Sigmoid colon (tissue), 7 donors: ENCODE results near the gene CHCHD5. TPM values are rescaled to one million over a fixed set of nuclear protein-coding genes. Genes with fewer than 3 reads are reported as not detected.
A peak's percentile ranks its signal among the peaks of the same experiment; 100 is the strongest.
"Not testable (repeated sequence)": the region's sequence is repeated elsewhere in the genome, so short reads cannot be mapped to it uniquely, and the experiment has no call there.

Experiments
- DNase-seq: peaks from one replicate; pipeline ENCODE4 v3.0.0-alpha.2; 2019
- H3K27ac ChIP-seq, 4 donors: fragments of 200-600 bp; sonication (generic); one replicate each; pipeline ENCODE4 v1.5.1; 2016 to 2019; ENCODE audit warnings: mild to moderate bottlenecking in 1 of 4
- H3K27me3 ChIP-seq, 3 donors: fragments of 200-600 bp; sonication (generic); one replicate each; pipeline ENCODE4 v1.5.1; 2019; ENCODE audit warnings: mild to moderate bottlenecking in 1 of 3
- H3K36me3 ChIP-seq, 4 donors: fragments of 200-600 bp; sonication (generic); one replicate each; pipeline ENCODE4 v1.5.1; 2016 to 2019
- H3K4me1 ChIP-seq, 4 donors: fragments of 200-600 bp; sonication (generic); one replicate each; pipeline ENCODE4 v1.5.1; 2017 to 2019
- H3K4me3 ChIP-seq, 4 donors: fragments of 200-600 bp; sonication (generic); one replicate each; pipeline ENCODE4 v1.5.1; 2017 to 2019; ENCODE audit warnings: mild to moderate bottlenecking in 2 of 4, moderate library complexity in 1 of 4
- H3K9me3 ChIP-seq, 4 donors: fragments of 200-600 bp in 3 of 4; sonication (generic) in 3 of 4; one replicate each; pipeline versions ENCODE4 v1.5.1 to v1.6.1; 2013 to 2019
- EP300 ChIP-seq, 4 donors: sonication (generic); formaldehyde crosslinking; IDR thresholded peaks; one replicate each; pipeline ENCODE4 v1.6.1; 2017; ENCODE audit warnings: antibody characterized with exemption in 4 of 4
- POLR2A ChIP-seq, 2 donors: fragments of 450-650 bp; IDR thresholded peaks; one replicate each; pipeline ENCODE4 v1.6.1; 2016; ENCODE audit warnings: antibody characterized with exemption in 2 of 2, mild to moderate bottlenecking in 2 of 2, moderate library complexity in 2 of 2
- POLR2AphosphoS5 ChIP-seq, 4 donors: sonication (generic); formaldehyde crosslinking; IDR thresholded peaks; one replicate each; pipeline ENCODE4 v1.6.1; 2017; ENCODE audit warnings: antibody characterized with exemption in 4 of 4
- WGBS, 2 donors: extraction: QIAGEN DNeasy Blood & Tissue Kit; methylation state at CpG; one replicate each; pipeline ENCODE4 v1.1.7; 2013; 5-methylcytosine and 5-hydroxymethylcytosine counted together
- intact Hi-C: fragments of 100-400 bp; cut with DNase I; formaldehyde crosslinking; loops from one replicate; pipeline ENCODE4 v1.15.1; 2023
- polyA plus RNA-seq, 3 donors: library from polyadenylated mRNA; stranded (reverse); fragments of 200-250 nt; gene quantifications; one replicate each; pipeline ENCODE4 v1.2.3, GENCODE V29; 2013
- total RNA-seq, 4 donors: library from RNA; depleted of rRNA; stranded (reverse); fragments of >200 nt; gene quantifications; one replicate each; pipeline ENCODE4 v1.1.0, GENCODE V29; 2016
- TF ChIP-seq, protein P1 (sequence below), 4 experiments: fragments of 450-650 bp in 3 of 4; fragments of 200-600 bp in 1 of 4; IDR thresholded peaks; one replicate each; pipeline ENCODE4 v1.5.1; 2016 to 2019; ENCODE audit warnings: antibody characterized with exemption in 4 of 4, mild to moderate bottlenecking in 3 of 4, moderate library complexity in 2 of 4
- donor health status: healthy with polysubstance abuse.
- donor health status: Bipolar disorder and iron deficiency.
- donor health status: healthy.

Gene CHCHD5
- total RNA-seq (10 to 100 TPM; 13.8 to 36.4 (median 25.3) TPM), polyA plus RNA-seq (10 to 100 TPM; 41.8 to 62.5 (median 43.0) TPM)

GRCh38 chr2:112584134-112584890 lies at the start of gene CHCHD5:
CHCHD5 (plus strand) TSS chr2:112584609; CDS start chr2:112584648, 39 bp downstream.
- intact Hi-C loops, result loop anchor here (1.0 to 5.0 kb wide), 3 partner anchors 61 to 527 kb away; partner anchors contain the start of genes SLC20A1, TMEM87B and ZC3H8

DNA sequence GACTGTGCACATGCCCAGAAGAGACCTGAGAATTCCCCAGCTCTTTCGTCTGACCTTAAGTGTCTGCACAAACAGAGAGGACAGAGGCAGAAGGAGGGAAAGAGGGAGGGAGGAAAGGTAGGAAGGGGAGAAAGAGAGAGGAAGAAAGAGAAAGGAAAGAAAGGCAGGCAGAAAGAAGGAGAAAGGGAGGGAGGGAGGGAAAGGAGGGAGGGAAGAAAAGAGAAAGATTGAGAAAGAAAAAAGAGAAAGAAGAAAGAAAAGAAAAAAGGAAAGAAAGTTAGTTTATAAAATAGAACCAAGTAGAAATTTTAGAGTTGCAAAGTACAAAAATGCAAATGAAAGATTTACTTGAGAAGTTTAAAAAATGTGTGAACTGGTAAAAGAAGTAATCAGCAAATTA lies 49.6 kb upstream of the CHCHD5 start:
- Histone ChIP-seq H3K9me3 (no peaks in the 10 kb centered on the region), H3K4me1 (no peaks in the 10 kb centered on the region), H3K4me3 (no peak overlapping the region), H3K27ac (no peak overlapping the region), H3K36me3 (peaks cover 0 to 30% (median 0%) of the 10 kb centered on the region in 4 donors), H3K27me3 (no peaks in the 10 kb centered on the region)
- intact Hi-C loops, result no loop called here
- no peak for DNase-seq
- TF ChIP-seq, protein P1, sequence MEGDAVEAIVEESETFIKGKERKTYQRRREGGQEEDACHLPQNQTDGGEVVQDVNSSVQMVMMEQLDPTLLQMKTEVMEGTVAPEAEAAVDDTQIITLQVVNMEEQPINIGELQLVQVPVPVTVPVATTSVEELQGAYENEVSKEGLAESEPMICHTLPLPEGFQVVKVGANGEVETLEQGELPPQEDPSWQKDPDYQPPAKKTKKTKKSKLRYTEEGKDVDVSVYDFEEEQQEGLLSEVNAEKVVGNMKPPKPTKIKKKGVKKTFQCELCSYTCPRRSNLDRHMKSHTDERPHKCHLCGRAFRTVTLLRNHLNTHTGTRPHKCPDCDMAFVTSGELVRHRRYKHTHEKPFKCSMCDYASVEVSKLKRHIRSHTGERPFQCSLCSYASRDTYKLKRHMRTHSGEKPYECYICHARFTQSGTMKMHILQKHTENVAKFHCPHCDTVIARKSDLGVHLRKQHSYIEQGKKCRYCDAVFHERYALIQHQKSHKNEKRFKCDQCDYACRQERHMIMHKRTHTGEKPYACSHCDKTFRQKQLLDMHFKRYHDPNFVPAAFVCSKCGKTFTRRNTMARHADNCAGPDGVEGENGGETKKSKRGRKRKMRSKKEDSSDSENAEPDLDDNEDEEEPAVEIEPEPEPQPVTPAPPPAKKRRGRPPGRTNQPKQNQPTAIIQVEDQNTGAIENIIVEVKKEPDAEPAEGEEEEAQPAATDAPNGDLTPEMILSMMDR (IDR thresholded peaks at IDR 0.05), result no peak
- TF ChIP-seq POLR2AphosphoS5 (IDR thresholded peaks at IDR 0.05) (no peak), EP300 (IDR thresholded peaks at IDR 0.05) (no peak), POLR2A (IDR thresholded peaks at IDR 0.05) (no peak)
- 80 to 85% methylated on average over 1 of the region's 1 CpG for WGBS, 2 donors

More at GRCh38 chr2:112584134-112584890, at the start of gene CHCHD5:
- TF ChIP-seq, protein P1 (IDR thresholded peaks at IDR 0.05), result peak in 2 of 4 experiments; percentile 17 to 27
- TF ChIP-seq POLR2AphosphoS5 (IDR thresholded peaks at IDR 0.05) (peak; percentile 60 to 87 (median 76)), POLR2A (IDR thresholded peaks at IDR 0.05) (peak; percentile 18 to 36), EP300 (IDR thresholded peaks at IDR 0.05) (peak in 2 of 4 donors; percentile 15 to 16)
- Histone ChIP-seq H3K4me1 (peaks cover 0 to 25% (median 18%) of the 10 kb centered on the region in 4 donors), H3K9me3 (no peaks in the 10 kb centered on the region), H3K27ac (peak within 1 kb of the TSS; percentile 85 to 94 (median 93)), H3K4me3 (peak within 1 kb of the TSS; percentile 62 to 69 (median 66)), H3K27me3 (no peaks in the 10 kb centered on the region), H3K36me3 (peaks cover 0 to 24% (median 0%) of the 10 kb centered on the region in 4 donors)
- WGBS, 2 donors, result 1 to 2% methylated on average over 54 of the region's 54 CpGs
- peak; percentile 98 for DNase-seq

DNA sequence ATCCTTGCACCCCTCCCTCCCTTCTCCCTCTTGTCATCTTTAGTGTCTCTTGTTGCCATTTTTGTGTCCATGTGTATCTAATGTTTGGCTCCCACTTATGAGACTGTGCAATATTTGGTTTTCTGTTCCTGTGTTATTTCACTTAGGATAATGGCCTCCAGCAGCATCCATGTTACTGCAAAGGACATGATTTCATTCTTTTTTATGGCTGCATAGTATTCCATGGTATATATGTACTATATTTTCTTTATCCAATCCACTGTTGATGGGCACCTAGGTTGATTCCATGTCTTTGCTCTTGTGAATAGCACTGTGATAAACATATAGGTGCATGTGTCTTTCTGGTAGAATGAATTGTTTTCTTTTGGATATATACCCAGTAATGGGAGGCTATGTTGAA lies 47.7 kb upstream of the CHCHD5 start:
- H3K9me3 ChIP-seq, H3K4me3 ChIP-seq, intact Hi-C loops, DNase-seq, H3K27me3 ChIP-seq, H3K27ac ChIP-seq, H3K4me1 ChIP-seq: not testable (repeated sequence)
- H3K36me3 ChIP-seq, result peaks cover 0 to 15% (median 0%) of the 10 kb centered on the region in 4 donors

GRCh38 chr2:112539306-112539705 lies 45.1 kb upstream of the CHCHD5 start:
- Histone ChIP-seq H3K27ac (no peak overlapping the region), H3K4me1 (peaks cover 0 to 21% (median 16%) of the 10 kb centered on the region in 4 donors), H3K27me3 (no peaks in the 10 kb centered on the region), H3K4me3 (no peak overlapping the region), H3K36me3 (no peaks in the 10 kb centered on the region), H3K9me3 (no peaks in the 10 kb centered on the region)
- WGBS, 2 donors, result 77 to 79% methylated on average over 2 of the region's 2 CpGs
- intact Hi-C loops, result no loop called here
- TF ChIP-seq EP300 (IDR thresholded peaks at IDR 0.05) (no peak), POLR2A (IDR thresholded peaks at IDR 0.05) (no peak), POLR2AphosphoS5 (IDR thresholded peaks at IDR 0.05) (no peak)
- TF ChIP-seq, protein P1 (IDR thresholded peaks at IDR 0.05), result no peak
- no peak for DNase-seq

GRCh38 chr2:112540906-112541305 lies 43.5 kb upstream of the CHCHD5 start:
- DNase-seq, result no peak
- H3K27me3 ChIP-seq, result no peaks in the 10 kb centered on the region
- intact Hi-C loops, result no loop called here
- no peak overlapping the region for H3K4me3 ChIP-seq
- peaks cover 0 to 4% (median 0%) of the 10 kb centered on the region in 4 donors for H3K36me3 ChIP-seq
- 24 to 27% methylated on average over 2 of the region's 2 CpGs for WGBS, 2 donors
- no peaks in the 10 kb centered on the region for H3K9me3 ChIP-seq
- no peak for TF ChIP-seq EP300 (IDR thresholded peaks at IDR 0.05)
- peaks cover 0 to 21% (median 16%) of the 10 kb centered on the region in 4 donors for H3K4me1 ChIP-seq
- H3K27ac ChIP-seq, result peak overlapping the region in 2 of 4 donors; percentile 88 to 93
